ENCODE data around the gene GDPGP1.

GDPGP1 gene

DNA sequence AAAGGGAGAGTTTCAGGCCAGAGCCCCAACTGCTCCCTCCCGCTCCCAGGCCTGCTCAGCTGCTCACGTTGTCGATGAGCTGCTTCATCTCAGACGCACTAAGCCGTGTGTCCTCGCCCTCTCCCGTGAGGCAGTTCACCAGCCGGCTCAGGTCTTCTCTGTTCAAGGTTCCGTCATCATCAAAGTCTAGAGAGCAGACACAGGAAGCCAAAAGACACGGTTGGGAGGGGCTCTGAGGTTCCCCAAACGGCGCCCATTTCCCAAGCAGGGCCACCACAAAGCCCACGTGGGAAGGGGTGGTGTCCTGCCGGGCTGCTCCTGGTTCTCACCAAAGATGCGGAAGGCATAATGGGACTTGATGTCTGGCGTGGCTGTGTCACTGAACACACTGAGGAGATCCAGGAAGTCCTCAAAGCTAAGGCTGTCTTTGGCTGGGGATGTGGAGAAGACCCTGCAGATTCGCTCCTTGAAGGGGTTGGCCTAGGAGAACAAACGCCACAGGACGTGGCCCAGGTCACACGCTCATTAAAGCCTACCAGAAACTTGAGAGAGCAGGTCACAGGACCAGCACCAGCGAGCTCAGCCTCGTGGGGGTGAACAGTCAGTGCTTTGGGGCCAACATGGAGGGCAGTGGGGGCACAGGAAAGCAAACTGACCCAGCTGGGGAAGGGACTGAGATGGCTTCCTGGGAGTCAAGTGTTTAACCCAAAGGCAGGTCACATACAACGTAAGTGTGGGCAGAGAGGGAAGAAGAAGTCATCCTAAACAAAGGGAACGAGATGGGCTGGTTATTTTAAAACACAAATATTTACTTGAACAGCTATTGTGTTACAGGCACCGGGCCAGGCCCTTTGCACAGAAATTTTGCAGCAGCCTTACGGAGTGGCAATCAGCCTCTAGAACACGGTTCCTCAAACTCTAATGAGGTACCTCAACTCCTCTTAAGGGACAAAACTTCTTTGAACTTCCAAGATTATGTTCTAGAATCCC lies 2.7 kb upstream of the GDPGP1 start:
- H3K27ac ChIP-seq (ENCODE audit: low read depth, low read length, poor library complexity, severe bottlenecking), result peak overlapping the region; percentile 71
- TF ChIP-seq CTCF (IDR thresholded peaks at IDR 0.05; ENCODE audit: low read length) (no peak), EZH2 (IDR thresholded peaks at IDR 0.05; ENCODE audit: borderline replicate concordance, low read length) (no peak)
- H3F3A ChIP-seq (ENCODE audit: insufficient read depth, low read length), result no peaks in the 10 kb centered on the region
- H2AFZ ChIP-seq (ENCODE audit: low read length), result no peak overlapping the region
- peaks cover 39% of the 10 kb centered on the region for H3K4me1 ChIP-seq (ENCODE audit: insufficient read depth, low read length, severe bottlenecking)
- peaks cover 43% of the 10 kb centered on the region for H3K36me3 ChIP-seq (ENCODE audit: insufficient read depth, low read length)
- H3K4me2 ChIP-seq (ENCODE audit: low read length), result peak overlapping the region; percentile 99
- H4K20me1 ChIP-seq (ENCODE audit: insufficient read depth, low read length), result no peaks in the 10 kb centered on the region
- no peaks in the 10 kb centered on the region for H3K27me3 ChIP-seq (ENCODE audit: insufficient read depth, low read length)
- H3K9me2 ChIP-seq (ENCODE audit: low read depth, low read length), result no peaks in the 10 kb centered on the region
- H3K9me3 ChIP-seq (ENCODE audit: low read length), result no peaks in the 10 kb centered on the region
- peak overlapping the region; percentile 90 for H3K4me3 ChIP-seq (ENCODE audit: low read depth, low read length, poor library complexity, severe bottlenecking)
- H3K79me2 ChIP-seq (ENCODE audit: insufficient read depth, low read length), result no peaks in the 10 kb centered on the region
- peak overlapping the region; percentile 86; the same call in 1 of the 2 replicates for H3K9ac ChIP-seq (ENCODE audit: low read length)

DNA sequence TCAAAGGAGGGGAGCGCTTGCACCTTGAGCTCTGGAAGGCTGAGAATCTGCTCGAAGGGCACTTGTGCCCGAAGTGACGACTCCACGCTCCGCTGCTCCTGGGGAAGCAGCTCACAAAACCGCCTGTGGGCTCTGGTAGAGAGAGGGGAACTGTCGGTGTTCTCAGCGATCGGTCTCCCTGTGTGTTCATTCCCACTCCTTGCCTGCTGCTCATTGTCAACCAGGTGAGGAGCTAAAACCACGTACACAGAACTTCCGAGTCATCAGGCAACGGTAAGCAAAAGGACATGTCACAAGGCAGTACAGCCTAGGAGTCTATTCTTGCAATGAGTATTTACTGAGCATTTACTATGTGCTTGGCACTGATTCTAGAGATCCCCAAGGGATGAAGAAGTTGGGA lies 1.8 kb upstream of the GDPGP1 start:
- peak overlapping the region; percentile 99 for H3K4me2 ChIP-seq (ENCODE audit: low read length)
- TF ChIP-seq CTCF (IDR thresholded peaks at IDR 0.05; ENCODE audit: low read length), result no peak
- no peak for TF ChIP-seq EZH2 (IDR thresholded peaks at IDR 0.05; ENCODE audit: borderline replicate concordance, low read length)
- no peaks in the 10 kb centered on the region for H3K79me2 ChIP-seq (ENCODE audit: insufficient read depth, low read length)
- H4K20me1 ChIP-seq (ENCODE audit: insufficient read depth, low read length), result no peaks in the 10 kb centered on the region
- H3K9me2 ChIP-seq (ENCODE audit: low read depth, low read length), result no peaks in the 10 kb centered on the region
- H3K4me3 ChIP-seq (ENCODE audit: low read depth, low read length, poor library complexity, severe bottlenecking), result peak overlapping the region; percentile 90
- peaks cover 39% of the 10 kb centered on the region for H3K4me1 ChIP-seq (ENCODE audit: insufficient read depth, low read length, severe bottlenecking)
- peak overlapping the region; percentile 86; the same call in 1 of the 2 replicates for H3K9ac ChIP-seq (ENCODE audit: low read length)
- H3K9me3 ChIP-seq (ENCODE audit: low read length), result no peaks in the 10 kb centered on the region
- no peaks in the 10 kb centered on the region for H3F3A ChIP-seq (ENCODE audit: insufficient read depth, low read length)
- H3K36me3 ChIP-seq (ENCODE audit: insufficient read depth, low read length), result peaks cover 37% of the 10 kb centered on the region
- H3K27ac ChIP-seq (ENCODE audit: low read depth, low read length, poor library complexity, severe bottlenecking), result peak overlapping the region; percentile 71
- no peak overlapping the region for H2AFZ ChIP-seq (ENCODE audit: low read length)
- no peaks in the 10 kb centered on the region for H3K27me3 ChIP-seq (ENCODE audit: insufficient read depth, low read length)

DNA sequence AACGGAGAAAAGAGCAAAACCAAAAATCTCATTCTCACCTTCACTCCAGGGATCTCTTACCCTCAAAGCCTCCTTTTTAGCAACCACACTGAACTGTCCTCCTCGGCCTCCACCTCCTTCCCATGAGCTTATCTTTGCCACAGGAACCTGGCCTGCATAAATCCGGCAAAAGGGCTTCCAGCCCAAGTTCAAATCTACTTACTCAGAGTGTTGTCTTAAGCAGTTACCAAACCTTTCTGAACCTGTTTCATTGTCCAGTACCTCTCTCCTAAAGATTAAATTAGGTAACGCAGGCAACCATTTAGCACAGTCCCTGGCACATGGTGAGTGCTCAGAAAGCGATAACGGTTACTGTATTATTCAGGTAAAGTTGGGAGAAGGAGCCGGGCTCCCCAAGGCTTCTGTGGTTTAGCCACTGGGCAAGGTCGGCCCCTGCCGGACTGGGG lies 1.0 kb upstream of the GDPGP1 start:
- Histone ChIP-seq H4K20me1 (ENCODE audit: insufficient read depth, low read length) (no peaks in the 10 kb centered on the region), H3K27me3 (ENCODE audit: insufficient read depth, low read length) (no peaks in the 10 kb centered on the region), H3K4me1 (ENCODE audit: insufficient read depth, low read length, severe bottlenecking) (peaks cover 39% of the 10 kb centered on the region), H3K4me2 (ENCODE audit: low read length) (peak overlapping the region; percentile 99), H3K27ac (ENCODE audit: low read depth, low read length, poor library complexity, severe bottlenecking) (peak overlapping the region; percentile 71), H3K4me3 (ENCODE audit: low read depth, low read length, poor library complexity, severe bottlenecking) (peak overlapping the region; percentile 90), H3K9ac (ENCODE audit: low read length) (peak overlapping the region; percentile 86), H3K9me3 (ENCODE audit: low read length) (no peaks in the 10 kb centered on the region), H3K9me2 (ENCODE audit: low read depth, low read length) (no peaks in the 10 kb centered on the region), H3K36me3 (ENCODE audit: insufficient read depth, low read length) (peaks cover 36% of the 10 kb centered on the region), H2AFZ (ENCODE audit: low read length) (no peak overlapping the region), H3K79me2 (ENCODE audit: insufficient read depth, low read length) (no peaks in the 10 kb centered on the region), H3F3A (ENCODE audit: insufficient read depth, low read length) (no peaks in the 10 kb centered on the region)
- TF ChIP-seq EZH2 (IDR thresholded peaks at IDR 0.05; ENCODE audit: borderline replicate concordance, low read length), result no peak
- peak; percentile 34; the same call in 1 of the 2 replicates for TF ChIP-seq CTCF (IDR thresholded peaks at IDR 0.05; ENCODE audit: low read length)

Measured in OCI-LY1 (cell line).